Measurements from ENCODE around the gene FBXO2.

GRCh38 chr1:11617741-11618140 lies 36.5 kb downstream of the FBXO2 start:
- TF ChIP-seq CTCF (conservative IDR thresholded peaks at IDR 0.05 in 1 of 2, IDR thresholded peaks at IDR 0.05 in 1 of 2; ENCODE audit: low read depth in 1 of 2, low read length in 2 of 2) (no peak), EZH2 (IDR thresholded peaks at IDR 0.05; ENCODE audit: low read length, missing control alignments) (no peak)

Measured in fibroblast of lung (primary cell).